ENCODE data around the gene ZNF474.

Gene ZNF474

DNA sequence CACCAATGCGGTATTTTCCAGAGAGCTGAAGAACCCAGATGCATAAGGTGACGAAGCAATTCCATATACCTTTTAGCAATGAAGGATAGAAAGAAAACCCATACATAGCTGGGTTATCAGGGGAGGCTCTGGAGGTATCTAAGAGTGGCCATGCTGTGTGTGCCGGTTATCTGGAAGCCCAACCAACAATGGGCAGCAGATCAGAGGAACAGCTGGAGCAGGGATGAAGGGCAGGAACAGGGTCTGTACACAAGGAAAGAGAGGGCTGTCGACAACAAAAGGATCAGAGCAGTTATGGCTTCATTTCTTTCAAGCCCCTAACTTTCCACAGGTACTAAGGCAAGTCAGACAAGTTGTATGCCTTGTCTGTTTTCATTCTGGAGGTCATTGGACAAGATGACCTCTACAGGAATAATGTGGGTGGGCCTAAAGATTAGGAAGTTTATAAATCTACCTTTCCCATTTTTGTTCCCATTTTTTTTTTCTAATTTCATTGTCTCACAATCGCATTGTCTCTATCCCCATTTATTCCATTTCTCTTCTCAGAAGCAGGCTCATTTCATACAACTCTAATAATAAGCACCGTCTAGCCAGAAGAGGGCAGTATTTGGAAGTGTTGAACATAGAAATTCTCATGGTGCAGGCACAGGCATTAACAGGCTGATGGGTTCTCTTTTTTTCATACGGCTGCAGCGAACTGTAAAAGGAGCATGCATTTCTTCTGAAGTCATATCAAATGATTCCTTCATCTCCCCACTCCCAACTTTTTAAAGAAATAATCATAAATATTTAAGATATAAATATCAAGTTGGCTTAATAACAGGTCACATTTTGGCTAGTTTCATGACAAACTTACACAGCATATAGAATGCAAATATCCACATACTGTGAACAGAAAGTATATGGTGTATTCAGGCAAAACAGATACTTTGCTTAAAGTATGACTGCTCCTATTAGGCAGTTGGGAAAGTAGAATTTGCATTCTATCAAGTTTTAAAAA, 63.5 kb downstream of the ZNF474 start (continued):
- TF ChIP-seq ZFP41 (tag by site-specific recombination; IDR thresholded peaks at IDR 0.05; ENCODE audit: borderline replicate concordance), result no peak
- TF ChIP-seq ZNF174 (tag by site-specific recombination; IDR thresholded peaks at IDR 0.05), result no peak
- no peak for TF ChIP-seq ZNF518A (tag by site-specific recombination; conservative IDR thresholded peaks at IDR 0.05; ENCODE audit: low read depth)
- no peak for TF ChIP-seq ZNF132 (tag by site-specific recombination; IDR thresholded peaks at IDR 0.05; ENCODE audit: borderline replicate concordance)
- TF ChIP-seq ZNF19 (tag by site-specific recombination; IDR thresholded peaks at IDR 0.05; ENCODE audit: low read depth), result no peak
- TF ChIP-seq ZNF488 (tag by site-specific recombination; IDR thresholded peaks at IDR 0.05), result no peak
- TF ChIP-seq, protein P1, sequence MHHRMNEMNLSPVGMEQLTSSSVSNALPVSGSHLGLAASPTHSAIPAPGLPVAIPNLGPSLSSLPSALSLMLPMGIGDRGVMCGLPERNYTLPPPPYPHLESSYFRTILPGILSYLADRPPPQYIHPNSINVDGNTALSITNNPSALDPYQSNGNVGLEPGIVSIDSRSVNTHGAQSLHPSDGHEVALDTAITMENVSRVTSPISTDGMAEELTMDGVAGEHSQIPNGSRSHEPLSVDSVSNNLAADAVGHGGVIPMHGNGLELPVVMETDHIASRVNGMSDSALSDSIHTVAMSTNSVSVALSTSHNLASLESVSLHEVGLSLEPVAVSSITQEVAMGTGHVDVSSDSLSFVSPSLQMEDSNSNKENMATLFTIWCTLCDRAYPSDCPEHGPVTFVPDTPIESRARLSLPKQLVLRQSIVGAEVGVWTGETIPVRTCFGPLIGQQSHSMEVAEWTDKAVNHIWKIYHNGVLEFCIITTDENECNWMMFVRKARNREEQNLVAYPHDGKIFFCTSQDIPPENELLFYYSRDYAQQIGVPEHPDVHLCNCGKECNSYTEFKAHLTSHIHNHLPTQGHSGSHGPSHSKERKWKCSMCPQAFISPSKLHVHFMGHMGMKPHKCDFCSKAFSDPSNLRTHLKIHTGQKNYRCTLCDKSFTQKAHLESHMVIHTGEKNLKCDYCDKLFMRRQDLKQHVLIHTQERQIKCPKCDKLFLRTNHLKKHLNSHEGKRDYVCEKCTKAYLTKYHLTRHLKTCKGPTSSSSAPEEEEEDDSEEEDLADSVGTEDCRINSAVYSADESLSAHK (tag by site-specific recombination; IDR thresholded peaks at IDR 0.05), result no peak
- no peak for TF ChIP-seq GFI1B (tag by site-specific recombination; IDR thresholded peaks at IDR 0.05)
- TF ChIP-seq ZNF214 (tag by site-specific recombination; IDR thresholded peaks at IDR 0.05; ENCODE audit: borderline replicate concordance), result no peak
- no peak for TF ChIP-seq BCL11A (tag by site-specific recombination; IDR thresholded peaks at IDR 0.05; ENCODE audit: low read depth)
- no peak for TF ChIP-seq ZNF211 (tag by site-specific recombination; IDR thresholded peaks at IDR 0.05; ENCODE audit: low read depth)
- no peak for TF ChIP-seq ZNF560 (tag by site-specific recombination; IDR thresholded peaks at IDR 0.05; ENCODE audit: borderline replicate concordance)
- TF ChIP-seq ZNF362 (tag by site-specific recombination; IDR thresholded peaks at IDR 0.05), result peak; percentile 50; the same call in 1 of the 2 replicates
- no peak for TF ChIP-seq YY1 (tag by site-specific recombination; IDR thresholded peaks at IDR 0.05)
- no peak for TF ChIP-seq REPIN1 (tag by site-specific recombination; IDR thresholded peaks at IDR 0.05; ENCODE audit: low read depth)
- no peak for TF ChIP-seq KLF1 (tag by site-specific recombination; IDR thresholded peaks at IDR 0.05)
- TF ChIP-seq ZNF26 (tag by site-specific recombination; IDR thresholded peaks at IDR 0.05), result no peak
- TF ChIP-seq GLI2 (tag by site-specific recombination; IDR thresholded peaks at IDR 0.05; ENCODE audit: borderline replicate concordance, low read depth), result no peak
- TF ChIP-seq ZNF501 (tag by site-specific recombination; IDR thresholded peaks at IDR 0.05), result no peak
- TF ChIP-seq ZBTB21 (tag by site-specific recombination; IDR thresholded peaks at IDR 0.05), result no peak
- TF ChIP-seq ZNF777 (tag by site-specific recombination; IDR thresholded peaks at IDR 0.05; ENCODE audit: borderline replicate concordance), result no peak
- no peak for TF ChIP-seq ZSCAN18 (tag by site-specific recombination; IDR thresholded peaks at IDR 0.05)
- no peak for TF ChIP-seq ZBTB8A (tag by site-specific recombination; IDR thresholded peaks at IDR 0.05)
- TF ChIP-seq, protein P2, sequence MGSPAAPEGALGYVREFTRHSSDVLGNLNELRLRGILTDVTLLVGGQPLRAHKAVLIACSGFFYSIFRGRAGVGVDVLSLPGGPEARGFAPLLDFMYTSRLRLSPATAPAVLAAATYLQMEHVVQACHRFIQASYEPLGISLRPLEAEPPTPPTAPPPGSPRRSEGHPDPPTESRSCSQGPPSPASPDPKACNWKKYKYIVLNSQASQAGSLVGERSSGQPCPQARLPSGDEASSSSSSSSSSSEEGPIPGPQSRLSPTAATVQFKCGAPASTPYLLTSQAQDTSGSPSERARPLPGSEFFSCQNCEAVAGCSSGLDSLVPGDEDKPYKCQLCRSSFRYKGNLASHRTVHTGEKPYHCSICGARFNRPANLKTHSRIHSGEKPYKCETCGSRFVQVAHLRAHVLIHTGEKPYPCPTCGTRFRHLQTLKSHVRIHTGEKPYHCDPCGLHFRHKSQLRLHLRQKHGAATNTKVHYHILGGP (tag by site-specific recombination; IDR thresholded peaks at IDR 0.05), result no peak

Measured in HEK293 (cell line).